Activated T-cell treated with anti-CD3 and anti-CD28 coated beads, Interleukin-2, amount 50 U/mL, for 24 hours (primary cell): Measurements from ENCODE around the gene PLA2G6.
A peak's percentile ranks its signal among the peaks of the same experiment; 100 is the strongest.

ENCODE experiments used
- DNase-seq: peaks from one replicate; pipeline ENCODE4 v3.0.0-alpha.2; 2020
- H3K27ac Mint-ChIP-seq: 2 replicates; pipeline ENCODE4 v1.8.0; 2020; ENCODE audit warnings: mild to moderate bottlenecking, mixed read lengths
- H3K27me3 Mint-ChIP-seq: 2 replicates; pipeline ENCODE4 v1.8.0; 2020; ENCODE audit warnings: mixed read lengths
- H3K36me3 Mint-ChIP-seq: 2 replicates; pipeline ENCODE4 v1.8.0; 2020; ENCODE audit warnings: low read depth, mixed read lengths
- H3K4me1 Mint-ChIP-seq: 2 replicates; pipeline ENCODE4 v1.8.0; 2020; ENCODE audit warnings: low read depth, mixed read lengths
- H3K4me3 Mint-ChIP-seq: 2 replicates; pipeline ENCODE4 v1.8.0; 2020; ENCODE audit warnings: mild to moderate bottlenecking, moderate library complexity, mixed read lengths
- H3K9me3 Mint-ChIP-seq: 2 replicates; pipeline ENCODE4 v1.8.0; 2020; ENCODE audit warnings: mixed read lengths

The PLA2G6 gene

GRCh38 chr22:38181453-38182200 lies at the start of gene PLA2G6:
Gene PLA2G6 (minus strand): TSS chr22:38181830. CDS start chr22:38169426, 12,404 bp downstream.
- Mint-ChIP-seq H3K4me3 (peak within 1 kb of the TSS; percentile 92), H3K36me3 (peaks cover 8% of the 10 kb centered on the region), H3K27ac (peak within 1 kb of the TSS; percentile 99), H3K4me1 (peaks cover 52% of the 10 kb centered on the region), H3K9me3 (no peaks in the 10 kb centered on the region), H3K27me3 (no peaks in the 10 kb centered on the region)
- DNase-seq = peak; percentile 98

DNA sequence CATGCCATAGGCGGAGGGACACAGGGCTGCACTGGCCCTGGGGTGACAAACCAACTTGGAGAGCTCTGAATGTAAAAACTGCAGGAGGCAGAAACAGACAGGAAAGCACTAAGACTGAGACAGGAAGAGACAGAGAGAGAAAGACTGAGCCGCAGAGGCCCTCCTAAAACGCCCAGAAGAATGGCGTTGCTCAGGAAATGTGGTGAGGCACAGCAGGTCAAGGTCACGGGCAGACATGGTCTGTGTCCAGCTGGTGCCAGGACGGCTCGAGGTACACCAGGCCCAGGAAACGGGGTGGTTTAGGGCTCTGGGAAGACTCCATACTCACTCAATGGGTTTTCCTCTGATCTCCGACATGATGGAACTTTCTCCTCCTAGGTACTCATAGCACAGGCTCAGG lies 49.3 kb upstream of the PLA2G6 start:
- Mint-ChIP-seq H3K4me1 (peaks cover 1% of the 10 kb centered on the region), H3K27me3 (no peaks in the 10 kb centered on the region), H3K9me3 (no peaks in the 10 kb centered on the region), H3K27ac (no peak overlapping the region), H3K36me3 (peaks cover 57% of the 10 kb centered on the region), H3K4me3 (no peak overlapping the region)
- DNase-seq = no peak

DNA sequence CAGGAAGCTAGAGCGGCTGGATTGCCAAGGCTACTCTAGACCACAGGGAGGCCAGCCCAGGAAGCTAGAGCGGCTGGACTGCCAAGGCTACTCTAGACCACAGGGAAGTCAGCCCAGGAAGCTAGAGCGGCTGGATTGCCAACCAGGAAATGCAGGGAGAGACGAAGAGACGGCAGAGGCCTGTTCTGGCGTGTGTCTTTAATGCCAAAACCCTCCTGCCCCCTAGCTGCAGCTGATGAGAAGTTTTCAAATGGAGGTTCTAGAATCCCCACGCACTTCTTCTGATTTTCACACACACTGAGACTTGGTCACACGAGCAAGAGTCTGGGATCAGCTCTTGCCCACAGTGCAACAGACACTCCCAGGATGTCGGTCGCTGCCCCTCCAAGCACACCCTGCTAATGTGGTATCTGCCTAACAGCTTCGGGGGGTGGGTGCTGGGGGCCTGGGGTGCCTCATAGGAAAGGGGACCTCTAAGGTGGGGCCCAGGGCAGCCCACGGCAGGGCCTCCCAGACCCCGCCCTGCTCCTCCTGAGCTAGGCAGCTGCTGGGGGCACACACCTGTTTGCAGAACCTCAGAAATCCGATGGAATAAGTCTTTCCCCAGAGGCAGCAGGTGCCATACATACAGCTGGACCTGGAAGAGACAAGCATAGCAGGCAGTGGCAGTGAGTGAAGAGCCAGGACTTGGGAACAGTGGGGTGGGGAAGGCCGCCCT lies 48.6 kb upstream of the PLA2G6 start:
- Mint-ChIP-seq H3K27me3 (no peaks in the 10 kb centered on the region), H3K4me1 (peaks cover 1% of the 10 kb centered on the region), H3K4me3 (no peak overlapping the region), H3K9me3 (no peaks in the 10 kb centered on the region), H3K36me3 (peaks cover 53% of the 10 kb centered on the region), H3K27ac (no peak overlapping the region)
- DNase-seq = peak; percentile 46

DNA sequence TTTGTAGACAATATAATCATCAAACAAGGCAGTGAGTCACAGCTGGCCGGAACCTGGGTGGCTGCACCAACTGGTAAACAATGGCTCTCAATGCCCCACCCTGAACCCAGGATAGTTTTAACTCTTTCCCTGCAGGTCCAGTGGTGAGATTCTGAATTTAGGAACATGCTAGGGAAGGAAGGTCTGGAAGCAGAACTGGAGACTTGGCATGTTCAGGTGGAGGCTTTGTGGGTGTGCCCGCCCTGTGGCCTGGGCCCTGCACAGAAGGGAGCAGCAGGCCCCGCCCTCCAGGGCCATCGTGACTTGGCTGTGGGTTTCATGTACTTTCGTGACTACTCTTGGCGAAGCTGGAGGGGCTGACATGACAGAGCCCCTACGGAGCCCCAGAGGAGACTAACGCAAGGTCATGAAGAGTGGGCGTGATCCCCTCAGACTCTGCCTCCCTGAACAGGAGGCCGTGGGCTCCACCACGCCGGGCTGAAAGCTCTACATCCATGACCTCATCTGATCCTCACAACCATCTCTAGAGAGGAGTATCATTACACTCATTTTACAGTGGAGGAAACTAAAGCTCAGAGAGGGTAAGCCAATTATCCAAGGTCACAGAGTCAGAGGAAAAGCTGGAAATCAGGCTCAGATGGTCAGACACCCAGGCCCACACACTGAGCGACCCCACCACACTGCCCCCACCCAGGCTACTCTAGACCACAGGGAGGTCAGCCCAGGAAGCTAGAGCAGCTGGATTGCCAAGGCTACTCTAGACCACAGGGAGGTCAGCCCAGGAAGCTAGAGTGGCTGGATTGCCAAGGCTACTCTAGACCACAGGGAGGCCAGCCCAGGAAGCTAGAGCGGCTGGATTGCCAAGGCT lies 47.5 kb upstream of the PLA2G6 start:
- H3K27ac Mint-ChIP-seq = peak overlapping the region; percentile 76
- peaks cover 57% of the 10 kb centered on the region for H3K36me3 Mint-ChIP-seq

DNA sequence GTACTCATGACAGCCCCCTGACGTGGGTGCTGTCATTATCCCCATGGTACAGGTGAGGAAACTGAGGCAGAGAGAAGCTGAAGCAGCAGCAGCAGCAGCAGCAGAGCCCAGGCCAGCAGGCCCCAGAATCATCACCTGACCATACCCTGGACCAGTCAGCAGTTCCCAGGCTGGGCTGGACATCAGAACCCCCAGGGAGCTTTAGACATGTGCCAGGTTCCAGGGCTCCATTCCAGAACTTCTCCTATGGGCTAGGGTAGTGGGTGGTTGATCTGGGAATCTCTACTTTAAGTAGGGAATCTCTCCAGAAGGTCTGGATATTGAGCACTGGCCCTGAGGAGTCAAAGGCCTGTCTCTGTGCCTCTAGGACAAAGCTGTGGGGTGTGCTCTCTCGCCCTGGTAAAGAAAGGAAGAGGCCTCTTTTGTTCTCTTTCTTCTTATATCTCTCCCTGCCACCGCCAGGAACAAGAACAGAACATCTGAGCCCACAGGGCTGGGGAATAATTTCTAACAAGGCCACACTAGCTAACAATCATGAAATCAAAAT lies 46.8 kb upstream of the PLA2G6 start:
- H3K27ac Mint-ChIP-seq = peak overlapping the region; percentile 53

More for the DNA sequence above, 47.5 kb upstream of the PLA2G6 start:
- Mint-ChIP-seq H3K4me1 (peaks cover 1% of the 10 kb centered on the region), H3K9me3 (no peaks in the 10 kb centered on the region), H3K27me3 (no peaks in the 10 kb centered on the region), H3K4me3 (no peak overlapping the region)
- no peak for DNase-seq

DNA sequence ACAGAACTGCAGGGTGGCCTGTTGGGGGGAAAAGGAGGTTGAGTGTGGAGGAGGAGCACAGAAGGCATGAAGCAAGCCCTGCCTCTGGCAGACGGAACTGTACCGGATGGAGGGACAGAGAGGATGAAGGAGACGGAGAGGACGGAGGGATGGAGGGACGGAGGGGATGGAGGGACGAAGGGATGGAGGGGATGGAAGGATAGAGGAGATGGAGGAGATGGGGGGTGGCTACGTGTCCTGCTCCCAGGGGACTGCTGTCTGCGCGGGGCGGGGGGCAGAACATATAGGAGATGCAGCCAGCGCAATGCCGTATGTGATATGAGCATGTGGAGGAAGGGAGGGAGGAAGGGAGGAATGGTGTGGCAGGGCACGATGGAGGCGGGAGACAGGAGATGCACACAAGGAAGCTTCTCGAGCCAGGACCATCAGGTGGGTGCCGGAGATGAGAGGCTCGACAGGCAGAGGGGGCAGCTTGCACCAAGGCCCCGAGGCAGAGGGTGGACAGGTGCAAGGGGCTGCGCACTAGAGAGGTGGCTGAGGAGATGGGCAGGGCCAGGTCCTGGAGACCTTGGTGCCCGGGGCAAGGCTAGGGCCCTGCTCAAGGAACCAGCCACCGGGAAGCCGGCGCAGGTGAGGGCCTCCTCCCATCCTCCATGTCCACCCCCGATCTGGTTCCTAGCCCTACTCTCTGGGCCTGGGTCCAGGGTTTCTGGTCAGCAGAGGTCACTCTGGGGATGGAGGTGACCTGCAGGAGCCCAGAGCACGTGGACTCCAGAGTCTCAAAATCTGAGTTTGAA lies 45.4 kb upstream of the PLA2G6 start:
- DNase-seq = no peak
- Mint-ChIP-seq H3K27me3 (no peaks in the 10 kb centered on the region), H3K36me3 (peaks cover 47% of the 10 kb centered on the region), H3K9me3 (no peaks in the 10 kb centered on the region), H3K27ac (no peak overlapping the region), H3K4me1 (peaks cover 1% of the 10 kb centered on the region), H3K4me3 (no peak overlapping the region)

More for the DNA sequence above, 46.8 kb upstream of the PLA2G6 start:
- H3K27me3 Mint-ChIP-seq = no peaks in the 10 kb centered on the region
- H3K9me3 Mint-ChIP-seq = no peaks in the 10 kb centered on the region
- no peak for DNase-seq
- no peak overlapping the region for H3K4me3 Mint-ChIP-seq
- H3K4me1 Mint-ChIP-seq = peaks cover 1% of the 10 kb centered on the region
- H3K36me3 Mint-ChIP-seq = peaks cover 54% of the 10 kb centered on the region

- Mint-ChIP-seq H3K27me3 (no peaks in the 10 kb centered on the region), H3K36me3 (peaks cover 31% of the 10 kb centered on the region), H3K27ac (peak overlapping the region; percentile 49), H3K9me3 (no peaks in the 10 kb centered on the region), H3K4me1 (peaks cover 11% of the 10 kb centered on the region), H3K4me3 (no peak overlapping the region)
- no peak for DNase-seq
These were observed 41.8 kb upstream of the PLA2G6 start for GRCh38 chr22:38223289-38223960.

DNA sequence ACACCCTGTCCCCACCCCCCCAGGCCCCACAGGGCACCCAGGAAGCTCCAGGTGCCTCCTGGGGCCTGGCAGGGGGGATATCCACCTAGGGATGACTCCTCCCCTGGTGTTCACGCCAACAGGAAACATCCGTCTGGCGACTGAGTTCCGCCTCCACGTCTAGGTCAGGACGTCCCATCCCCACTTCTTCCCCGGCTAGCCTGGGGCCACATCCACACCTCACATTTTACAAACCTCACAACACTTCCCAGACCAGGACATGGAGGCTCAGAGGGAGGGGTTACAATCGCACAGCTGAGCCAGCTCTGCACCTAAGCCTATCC lies 41.1 kb upstream of the PLA2G6 start:
- no peaks in the 10 kb centered on the region for H3K27me3 Mint-ChIP-seq
- no peak for DNase-seq
- H3K9me3 Mint-ChIP-seq = no peaks in the 10 kb centered on the region
- no peak overlapping the region for H3K4me3 Mint-ChIP-seq
- H3K36me3 Mint-ChIP-seq = peaks cover 31% of the 10 kb centered on the region
- H3K4me1 Mint-ChIP-seq = peaks cover 18% of the 10 kb centered on the region
- no peak overlapping the region for H3K27ac Mint-ChIP-seq

GRCh38 chr22:38221908-38222796 lies 40.5 kb upstream of the PLA2G6 start:
- no peak overlapping the region for H3K4me3 Mint-ChIP-seq
- H3K36me3 Mint-ChIP-seq = peaks cover 27% of the 10 kb centered on the region
- H3K27me3 Mint-ChIP-seq = no peaks in the 10 kb centered on the region
- peaks cover 18% of the 10 kb centered on the region for H3K4me1 Mint-ChIP-seq
- no peaks in the 10 kb centered on the region for H3K9me3 Mint-ChIP-seq
- DNase-seq = no peak
- peak overlapping the region; percentile 23 for H3K27ac Mint-ChIP-seq

DNA sequence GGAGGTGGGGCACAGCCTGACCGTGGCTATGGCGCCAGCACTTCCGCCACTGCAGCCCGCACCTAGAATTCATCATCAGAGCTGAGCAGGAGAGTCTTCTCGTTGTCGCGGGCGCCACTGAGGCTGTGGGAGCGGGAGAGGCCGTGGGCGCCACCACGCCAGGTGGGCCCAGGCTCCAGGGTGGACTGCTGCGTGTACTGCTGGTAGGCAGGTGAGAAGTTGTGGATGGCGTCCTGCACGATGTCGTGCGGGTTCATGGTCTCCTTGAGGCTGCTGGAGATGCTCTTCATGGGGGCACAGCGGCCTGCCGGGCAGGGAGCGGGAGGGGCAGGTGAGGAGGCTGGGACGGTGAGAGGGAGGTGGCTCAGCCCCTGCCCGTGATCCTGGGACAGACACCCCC lies 39.8 kb upstream of the PLA2G6 start:
- peaks cover 30% of the 10 kb centered on the region for H3K36me3 Mint-ChIP-seq
- no peak overlapping the region for H3K4me3 Mint-ChIP-seq
- no peaks in the 10 kb centered on the region for H3K9me3 Mint-ChIP-seq
- peak overlapping the region; percentile 44 for H3K27ac Mint-ChIP-seq
- no peak for DNase-seq
- no peaks in the 10 kb centered on the region for H3K27me3 Mint-ChIP-seq
- peaks cover 18% of the 10 kb centered on the region for H3K4me1 Mint-ChIP-seq

DNA sequence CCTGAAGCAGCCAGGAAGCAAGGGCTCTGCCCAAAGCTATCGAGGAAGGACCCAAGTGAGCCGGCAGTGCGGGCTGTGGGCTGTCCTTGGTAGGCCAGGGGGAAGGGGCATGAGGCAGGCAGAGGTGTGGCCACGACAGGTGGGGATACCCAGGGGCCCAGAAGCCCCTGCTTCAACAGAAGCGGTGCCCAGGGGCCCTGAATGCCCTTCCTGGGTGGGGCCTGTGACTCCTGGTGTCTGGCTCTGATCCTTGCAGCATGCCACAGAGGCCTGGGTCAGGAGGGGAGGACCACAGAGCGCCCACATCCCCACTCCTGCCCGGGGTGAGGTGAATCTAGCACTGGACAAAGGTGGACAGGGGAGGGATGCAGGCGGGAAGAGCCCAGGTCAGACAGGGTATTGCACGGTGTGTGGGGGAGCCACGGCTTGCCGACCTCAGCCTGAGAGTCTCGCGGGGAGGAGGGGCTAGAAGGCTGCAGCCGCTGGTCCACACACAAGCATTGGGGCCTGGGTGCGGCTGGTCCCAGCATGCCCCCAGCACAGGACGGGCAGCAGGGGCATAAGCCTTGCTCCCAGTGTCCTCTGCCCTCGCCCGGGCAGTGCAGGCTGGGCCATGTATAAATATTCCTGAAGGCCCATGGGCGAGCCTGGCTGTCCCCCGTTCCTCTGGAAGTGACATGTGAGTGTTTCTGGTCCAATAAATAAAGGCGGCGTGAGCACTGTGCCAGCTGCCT lies 39.2 kb upstream of the PLA2G6 start:
- Mint-ChIP-seq H3K4me3 (no peak overlapping the region), H3K27ac (peak overlapping the region; percentile 44), H3K4me1 (peaks cover 18% of the 10 kb centered on the region), H3K27me3 (no peaks in the 10 kb centered on the region), H3K9me3 (no peaks in the 10 kb centered on the region), H3K36me3 (peaks cover 33% of the 10 kb centered on the region)
- no peak for DNase-seq

- Mint-ChIP-seq H3K4me1 (peaks cover 19% of the 10 kb centered on the region), H3K27me3 (no peaks in the 10 kb centered on the region), H3K36me3 (peaks cover 33% of the 10 kb centered on the region), H3K9me3 (no peaks in the 10 kb centered on the region), H3K4me3 (no peak overlapping the region), H3K27ac (no peak overlapping the region)
- DNase-seq = no peak
These were observed 38.5 kb upstream of the PLA2G6 start for GRCh38 chr22:38220163-38220562.
